EH (cell line): ENCODE measurements around the gene TRMT2A.

Source experiments
- DNase-seq: peaks from one replicate; pipeline ENCODE4 v3.0.0-alpha.2; 2015; ENCODE audit warnings: low read depth

Gene TRMT2A

GRCh38 chr22:20102203-20102780 is 14.7 kb downstream of the TRMT2A start:
- no peak for DNase-seq

GRCh38 chr22:20101638-20102037 is 15.4 kb downstream of the TRMT2A start:
- no peak for DNase-seq

GRCh38 chr22:20099099-20099711 is 17.8 kb downstream of the TRMT2A start:
- DNase-seq: no peak

GRCh38 chr22:20096574-20097420 is 20.2 kb downstream of the TRMT2A start:
- DNase-seq: no peak

- DNase-seq: no peak
Observed at GRCh38 chr22:20095521-20095920, 21.5 kb downstream of the TRMT2A start.

GRCh38 chr22:20094197-20094807 is 22.7 kb downstream of the TRMT2A start:
- DNase-seq: no peak

GRCh38 chr22:20093418-20094196 is 23.4 kb downstream of the TRMT2A start:
- no peak for DNase-seq

GRCh38 chr22:20092477-20092854 is 24.6 kb downstream of the TRMT2A start:
- no peak for DNase-seq

GRCh38 chr22:20091690-20092476 is 25.1 kb downstream of the TRMT2A start:
- DNase-seq: no peak

- no peak for DNase-seq
Observed at GRCh38 chr22:20090730-20091240, 26.2 kb downstream of the TRMT2A start.

- peak; percentile 66 for DNase-seq
Observed at GRCh38 chr22:20089977-20090729, 26.9 kb downstream of the TRMT2A start.

- DNase-seq: no peak
Observed at GRCh38 chr22:20089226-20089976, 27.6 kb downstream of the TRMT2A start.

- no peak for DNase-seq
Observed at GRCh38 chr22:20088263-20088648, 28.8 kb downstream of the TRMT2A start.

GRCh38 chr22:20087319-20088262 is 29.4 kb downstream of the TRMT2A start:
- no peak for DNase-seq

GRCh38 chr22:20086763-20087162 is 30.3 kb downstream of the TRMT2A start:
- DNase-seq: no peak

GRCh38 chr22:20086101-20086599 is 30.9 kb downstream of the TRMT2A start:
- DNase-seq: no peak

- DNase-seq: no peak
Observed at GRCh38 chr22:20085651-20086050, 31.4 kb downstream of the TRMT2A start.
